Progenitor cell of endocrine pancreas (in vitro differentiated cells): Measurements from ENCODE around the gene EBNA1BP2. TPM values are rescaled to one million over a fixed set of nuclear protein-coding genes. Genes with fewer than 3 reads are reported as not detected.

Source experiments
- DNase-seq: peaks from one replicate; pipeline ENCODE4 v3.0.0; 2021; ENCODE audit warnings: low spot score; ENCODE audit not compliant: unreplicated experiment
- H3K27ac Mint-ChIP-seq: 2 replicates; pipeline ENCODE4 v1.8.0; 2021; ENCODE audit warnings: mild to moderate bottlenecking, moderate library complexity, mixed read lengths
- H3K27me3 Mint-ChIP-seq: 2 replicates; pipeline ENCODE4 v1.8.0; 2021; ENCODE audit warnings: mixed read lengths
- H3K36me3 Mint-ChIP-seq: 2 replicates; pipeline ENCODE4 v1.8.0; 2022; ENCODE audit warnings: mixed read lengths; ENCODE audit not compliant: insufficient read depth
- H3K4me1 Mint-ChIP-seq: 2 replicates; pipeline ENCODE4 v1.8.0; 2021; ENCODE audit warnings: low read depth, mixed read lengths
- H3K4me3 Mint-ChIP-seq: 2 replicates; pipeline ENCODE4 v1.8.0; 2021; ENCODE audit warnings: low read depth, mild to moderate bottlenecking, moderate library complexity, mixed read lengths
- H3K9me3 Mint-ChIP-seq: 2 replicates; pipeline ENCODE4 v1.8.0; 2021; ENCODE audit warnings: low read depth, mixed read lengths
- CTCF ChIP-seq: fragments of 200-600 bp; sonication (generic); IDR thresholded peaks from one replicate; pipeline ENCODE4 v1.5.0; 2021; ENCODE audit warnings: antibody characterized with exemption, mild to moderate bottlenecking; ENCODE audit not compliant: unreplicated experiment
- total RNA-seq: library from RNA; stranded (reverse); gene quantifications from 2 replicates; pipeline ENCODE4 v1.2.1, GENCODE V29; 2021

The EBNA1BP2 gene
- total RNA-seq, 1 donor from 2014 or later, result 48.8 TPM

GRCh38 chr1:43172527-43172972 lies 460 bp upstream of the EBNA1BP2 start:
- Mint-ChIP-seq H3K27ac (peak overlapping the region; percentile 91), H3K4me3 (peak overlapping the region; percentile 98), H3K27me3 (peaks cover 17% of the 10 kb centered on the region), H3K36me3 (peaks cover 6% of the 10 kb centered on the region), H3K4me1 (peaks cover 11% of the 10 kb centered on the region), H3K9me3 (no peaks in the 10 kb centered on the region)
- no peak for TF ChIP-seq CTCF
- DNase-seq, result peak; percentile 59

- Mint-ChIP-seq H3K9me3 (no peaks in the 10 kb centered on the region), H3K4me1 (peaks cover 11% of the 10 kb centered on the region), H3K36me3 (peaks cover 14% of the 10 kb centered on the region), H3K27ac (peak overlapping the region; percentile 51), H3K27me3 (peaks cover 6% of the 10 kb centered on the region), H3K4me3 (peak overlapping the region; percentile 98)
- no peak for DNase-seq
- no peak for TF ChIP-seq CTCF
Measured at GRCh38 chr1:43171312-43171875, 696 bp downstream of the EBNA1BP2 start.

GRCh38 chr1:43165765-43166164 lies 6.3 kb downstream of the EBNA1BP2 start:
- Mint-ChIP-seq H3K9me3 (no peaks in the 10 kb centered on the region), H3K27me3 (no peaks in the 10 kb centered on the region), H3K36me3 (peaks cover 23% of the 10 kb centered on the region), H3K4me1 (peaks cover 1% of the 10 kb centered on the region), H3K4me3 (no peak overlapping the region), H3K27ac (no peak overlapping the region)
- DNase-seq, result no peak
- no peak for TF ChIP-seq CTCF

GRCh38 chr1:43165162-43165561 lies 6.9 kb downstream of the EBNA1BP2 start:
- Mint-ChIP-seq H3K4me3 (no peak overlapping the region), H3K36me3 (peaks cover 23% of the 10 kb centered on the region), H3K9me3 (no peaks in the 10 kb centered on the region), H3K27ac (no peak overlapping the region), H3K4me1 (no peaks in the 10 kb centered on the region), H3K27me3 (no peaks in the 10 kb centered on the region)
- no peak for TF ChIP-seq CTCF
- DNase-seq, result no peak

- DNase-seq, result no peak
- Mint-ChIP-seq H3K27me3 (no peaks in the 10 kb centered on the region), H3K27ac (no peak overlapping the region), H3K36me3 (no peaks in the 10 kb centered on the region), H3K4me3 (no peak overlapping the region), H3K9me3 (no peaks in the 10 kb centered on the region), H3K4me1 (no peaks in the 10 kb centered on the region)
- no peak for TF ChIP-seq CTCF
Measured at GRCh38 chr1:43156026-43156425, 16.1 kb downstream of the EBNA1BP2 start.
